SK-N-SH (cell line): Measurements from ENCODE around the gene ZBTB7B. TPM values are rescaled to one million over a fixed set of nuclear protein-coding genes. Genes with fewer than 3 reads are reported as not detected.

ENCODE experiments used
- CHD2 ChIP-seq: fragments of 150-350 bp; IDR thresholded peaks from 2 replicates; pipeline ENCODE4 v1.6.1; 2018; ENCODE audit warnings: low read length; ENCODE audit not compliant: partially characterized antibody
- CTCF ChIP-seq: fragments of 200-600 bp; sonication (generic); IDR thresholded peaks from 2 replicates; pipeline ENCODE4 v1.6.1; 2017; ENCODE audit warnings: antibody characterized with exemption, mild to moderate bottlenecking, moderate library complexity
- EZH2phosphoT487 ChIP-seq: fragments of 200-600 bp; sonication (generic); IDR thresholded peaks from 2 replicates; pipeline ENCODE4 v1.6.1; 2017; ENCODE audit warnings: low read depth, mixed run types, mild to moderate bottlenecking, antibody characterized with exemption, moderate library complexity, borderline replicate concordance
- FOSL2 ChIP-seq: IDR thresholded peaks from 2 replicates; pipeline ENCODE4 v1.4.0; 2012; ENCODE audit warnings: low read depth, mild to moderate bottlenecking, moderate library complexity, borderline replicate concordance
- FOXJ3 ChIP-seq: sonication (generic); formaldehyde crosslinking; IDR thresholded peaks from 2 replicates; pipeline ENCODE4 v1.5.1; 2020; ENCODE audit warnings: mild to moderate bottlenecking, missing genetic modification reagents
- GABPA ChIP-seq: IDR thresholded peaks from 2 replicates; pipeline ENCODE4 v1.4.0; 2012; ENCODE audit warnings: low read depth, mild to moderate bottlenecking
- GATA2 ChIP-seq: sonication (generic); formaldehyde crosslinking; IDR thresholded peaks from 2 replicates; pipeline ENCODE4 v1.5.0; 2020; ENCODE audit warnings: mild to moderate bottlenecking, missing genetic modification reagents
- JUND ChIP-seq: IDR thresholded peaks from 2 replicates; pipeline ENCODE4 v1.4.0; 2012
- NFIC ChIP-seq: IDR thresholded peaks from 2 replicates; pipeline ENCODE4 v1.4.0; 2012; ENCODE audit warnings: borderline replicate concordance
- NRF1 ChIP-seq: IDR thresholded peaks from 2 replicates; pipeline ENCODE4 v1.6.1; 2012; ENCODE audit warnings: low read depth, mild to moderate bottlenecking, low read length
- PBX3 ChIP-seq: IDR thresholded peaks from 2 replicates; pipeline ENCODE4; 2012
- POLR2AphosphoS5 ChIP-seq: IDR thresholded peaks from 2 replicates; pipeline ENCODE4 v1.6.1; 2012; ENCODE audit warnings: low read depth, low read length
- RAD21 ChIP-seq: IDR thresholded peaks from 2 replicates; pipeline ENCODE4 v1.6.1; 2012; ENCODE audit warnings: mild to moderate bottlenecking, low read length
- RCOR1 ChIP-seq: fragments of 150-350 bp; IDR thresholded peaks from 2 replicates; pipeline ENCODE4 v1.6.1; 2017; ENCODE audit warnings: antibody characterized with exemption, low read length
- REST ChIP-seq: IDR thresholded peaks from 2 replicates; pipeline ENCODE4 v1.6.1; 2012; ENCODE audit warnings: mild to moderate bottlenecking, low read depth, low read length, moderate library complexity
- RFX5 ChIP-seq: IDR thresholded peaks from 2 replicates; pipeline ENCODE4 v1.6.1; 2012; ENCODE audit warnings: mild to moderate bottlenecking, improper control_type of control experiment, low read length
- RXRA ChIP-seq: IDR thresholded peaks from 2 replicates; pipeline ENCODE4 v1.4.0; 2012; ENCODE audit warnings: low read depth, mild to moderate bottlenecking, borderline replicate concordance
- SIN3A ChIP-seq: IDR thresholded peaks from 2 replicates; pipeline ENCODE4 v1.6.1; 2012; ENCODE audit warnings: low read depth, mild to moderate bottlenecking, low read length, moderate library complexity, borderline replicate concordance
- SMC3 ChIP-seq: IDR thresholded peaks from 2 replicates; pipeline ENCODE4 v1.6.1; 2012; ENCODE audit warnings: low read depth, low read length, improper control_type of control experiment
- TCF12 ChIP-seq: IDR thresholded peaks from 2 replicates; pipeline ENCODE4 v1.4.0; 2012
- YY1 ChIP-seq: IDR thresholded peaks from 2 replicates; pipeline ENCODE4 v1.4.0; 2012; ENCODE audit warnings: low read depth, mild to moderate bottlenecking
- ZBTB33 ChIP-seq: IDR thresholded peaks from 2 replicates; pipeline ENCODE4 v1.4.0; 2012; ENCODE audit warnings: low read depth, borderline replicate concordance
- polyA plus RNA-seq, 3 experiments: library from polyadenylated mRNA; depleted of rRNA; stranded (reverse); fragments of >200 nt; gene quantifications; 2 replicates each; pipeline ENCODE4 v1.2.3, GENCODE V29; 2012

ZBTB7B gene
- polyA plus RNA-seq, 1 of the 3 experiments (the other 2 are of a cell fraction): 15.7 TPM

GRCh38 chr1:154968731-154969130 is 33.9 kb upstream of the ZBTB7B start (continued):
- no peak for TF ChIP-seq JUND
- TF ChIP-seq RAD21: no peak
- peak; percentile 79 for TF ChIP-seq CHD2
- no peak for TF ChIP-seq REST
- TF ChIP-seq PBX3: no peak
- no peak for TF ChIP-seq ZBTB33
- no peak for TF ChIP-seq POLR2AphosphoS5
- no peak for TF ChIP-seq FOXJ3
- TF ChIP-seq NFIC: no peak
- no peak for TF ChIP-seq FOSL2
- TF ChIP-seq RCOR1: peak; percentile 38; the same call in 1 of the 2 replicates
- TF ChIP-seq RXRA: no peak
- no peak for TF ChIP-seq NRF1
- peak; percentile 10; the same call in 1 of the 2 replicates for TF ChIP-seq SMC3
- TF ChIP-seq SIN3A: no peak
- no peak for TF ChIP-seq GABPA
- no peak for TF ChIP-seq GATA2 (CRISPR knock-in tag)
- TF ChIP-seq TCF12: no peak
- TF ChIP-seq RFX5: no peak
- TF ChIP-seq EZH2phosphoT487: no peak
- TF ChIP-seq CTCF: no peak
- no peak for TF ChIP-seq YY1
